Stromal cell of bone marrow (primary cell): ENCODE measurements around the gene INPP5E.
"Not testable (repeated sequence)": the region's sequence is repeated elsewhere in the genome, so short reads cannot be mapped to it uniquely, and the experiment has no call there.

Experiments
- DNase-seq: peaks from one replicate; pipeline ENCODE4 v3.0.0-alpha.2; 2012; ENCODE audit warnings: low read depth

INPP5E gene

GRCh38 chr9:136429683-136430491 lies 9.8 kb downstream of the INPP5E start:
- DNase-seq = no peak

GRCh38 chr9:136429075-136429628 lies 10.5 kb downstream of the INPP5E start:
- no peak for DNase-seq

- no peak for DNase-seq
These were observed 12.9 kb downstream of the INPP5E start for GRCh38 chr9:136426787-136427186.

- DNase-seq = not testable (repeated sequence)
These were observed 14.3 kb downstream of the INPP5E start for GRCh38 chr9:136425367-136425766.

GRCh38 chr9:136424750-136425362 lies 14.8 kb downstream of the INPP5E start:
- no peak for DNase-seq

- no peak for DNase-seq
These were observed 16.1 kb downstream of the INPP5E start for GRCh38 chr9:136423432-136424146.

- no peak for DNase-seq
These were observed 16.8 kb downstream of the INPP5E start for GRCh38 chr9:136422876-136423275.

GRCh38 chr9:136421791-136422190 lies 17.9 kb downstream of the INPP5E start:
- DNase-seq = no peak

GRCh38 chr9:136419092-136419420 lies 20.6 kb downstream of the INPP5E start:
- DNase-seq = no peak

GRCh38 chr9:136418182-136419091 lies 21.2 kb downstream of the INPP5E start:
- DNase-seq = no peak

- DNase-seq = no peak
These were observed 22.7 kb downstream of the INPP5E start for GRCh38 chr9:136416914-136417313.

GRCh38 chr9:136416427-136416826 lies 23.2 kb downstream of the INPP5E start:
- no peak for DNase-seq

GRCh38 chr9:136412962-136413361 lies 26.7 kb downstream of the INPP5E start:
- DNase-seq = no peak

GRCh38 chr9:136411378-136411777 lies 28.3 kb downstream of the INPP5E start:
- DNase-seq = no peak

GRCh38 chr9:136410500-136411287 lies 29.0 kb downstream of the INPP5E start, which contains the start of the genes ENTR1 and PMPCA:
ENTR1 (minus strand) TSS chr9:136410614; CDS start chr9:136410397, 217 bp downstream.
PMPCA (plus strand) TSS chr9:136410658; CDS start chr9:136410669, 11 bp downstream.
- peak; percentile 71 for DNase-seq

- no peak for DNase-seq
These were observed 29.8 kb downstream of the INPP5E start for GRCh38 chr9:136409557-136410455.

GRCh38 chr9:136407911-136408310 lies 31.7 kb downstream of the INPP5E start:
- no peak for DNase-seq

GRCh38 chr9:136407061-136407460 lies 32.6 kb downstream of the INPP5E start:
- not testable (repeated sequence) for DNase-seq

GRCh38 chr9:136405904-136406303 lies 33.7 kb downstream of the INPP5E start:
- DNase-seq = not testable (repeated sequence)

GRCh38 chr9:136405481-136405880 lies 34.2 kb downstream of the INPP5E start:
- DNase-seq = no peak
